Lower leg skin (tissue), 3 donors: ENCODE measurements around the gene CLASP1.

ENCODE experiments used
- CTCF ChIP-seq, 3 donors: fragments of 450-650 bp; IDR thresholded peaks; one replicate each; pipeline ENCODE4 v1.5.1; 2016; ENCODE audit warnings: antibody characterized with exemption in 3 of 3, mild to moderate bottlenecking in 3 of 3, moderate library complexity in 2 of 3
- POLR2A ChIP-seq, 2 donors: fragments of 450-650 bp; IDR thresholded peaks; one replicate each; pipeline ENCODE4 v1.6.1; 2016 to 2017; ENCODE audit warnings: antibody characterized with exemption in 2 of 2, mild to moderate bottlenecking in 1 of 2, moderate library complexity in 1 of 2

- no peak for TF ChIP-seq CTCF (IDR thresholded peaks at IDR 0.05)
- no peak for TF ChIP-seq POLR2A (IDR thresholded peaks at IDR 0.05)
These were observed 213.5 kb downstream of the CLASP1 start for GRCh38 chr2:121435790-121436189.
